ENCODE measurements around the gene MPIG6B. TPM values are rescaled to one million over a fixed set of nuclear protein-coding genes. Genes with fewer than 3 reads are reported as not detected.
A peak's percentile ranks its signal among the peaks of the same experiment; 100 is the strongest.

The MPIG6B gene
- total and polyA plus RNA-seq, 2 donors (not counting 1 experiment from before 2014, with no cell fraction given) = not detected

DNA sequence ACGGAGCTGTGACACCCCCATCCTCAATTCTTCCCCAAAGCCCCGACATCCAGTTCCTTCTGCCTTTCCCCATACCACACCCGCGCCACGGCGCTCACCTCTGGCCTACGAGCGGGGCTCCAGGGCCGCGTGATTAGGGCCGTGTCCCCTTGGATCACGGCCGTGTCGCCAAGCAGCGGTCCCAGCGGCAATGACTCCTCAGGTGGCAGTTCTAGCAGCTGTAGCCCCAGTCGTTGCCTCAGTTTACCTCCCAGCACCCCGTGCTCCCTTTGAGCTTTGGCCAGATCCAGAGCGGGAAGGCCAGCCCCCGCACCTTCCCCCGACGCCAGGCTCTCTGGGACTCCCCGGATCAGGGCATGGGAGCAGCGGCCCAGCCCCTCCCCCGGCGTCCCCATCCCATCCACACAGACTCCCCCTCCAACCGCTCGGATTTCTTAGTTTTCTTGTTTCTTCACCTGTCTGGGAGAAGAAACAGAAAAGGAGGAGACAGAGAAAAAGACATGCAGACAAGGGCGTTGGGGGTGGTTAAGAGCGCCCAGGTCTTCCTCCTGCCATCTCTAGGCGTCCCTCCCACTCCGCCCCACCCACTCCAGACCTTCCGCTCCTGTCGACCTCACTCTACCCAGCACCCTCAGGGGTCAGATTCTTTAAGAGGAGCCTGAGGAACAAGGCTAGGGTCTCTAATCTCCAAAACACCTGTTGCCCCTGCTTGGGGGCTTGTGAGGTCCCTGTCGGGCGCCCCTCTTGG lies 5.8 kb downstream of the MPIG6B start, which contains the start of gene DDAH2:
TSS of gene DDAH2 (minus strand) at position 533 of the 748 bp plus-strand sequence. CDS start at position 395, 138 bp downstream.
- no peak for DNase-seq (ENCODE audit: low read depth in 2 of 2)
- peaks cover 32% of the 10 kb centered on the region for H3K36me3 ChIP-seq (ENCODE audit: control insufficient read depth, insufficient read depth, low read length)
- peak within 1 kb of the TSS; percentile 68 to 96 (median 82) for H3K4me3 ChIP-seq (replicated peaks in 1 of 4; ENCODE audit: control extremely low read depth in 1 of 4, insufficient read depth in 1 of 4, low read depth in 3 of 4, low read length in 4 of 4)
- H3K79me2 ChIP-seq (ENCODE audit: control insufficient read depth, insufficient read depth, low read length) = peaks cover 21% of the 10 kb centered on the region
- H2AFZ ChIP-seq (ENCODE audit: low read length) = peak within 1 kb of the TSS; percentile 72
- H3K27me3 ChIP-seq (ENCODE audit: control insufficient read depth, insufficient read depth, low read length) = no peaks in the 10 kb centered on the region
- no peaks in the 10 kb centered on the region for H4K20me1 ChIP-seq (ENCODE audit: control insufficient read depth, extremely low read depth, insufficient read depth, low read length)
- no peaks in the 10 kb centered on the region for H3K9me3 ChIP-seq (ENCODE audit: control insufficient read depth, insufficient read depth, low read depth, low read length)
- H3K4me2 ChIP-seq (ENCODE audit: extremely low read depth, insufficient read depth, low read length) = peak within 1 kb of the TSS; percentile 99
- peak within 1 kb of the TSS; percentile 61 for H3K9ac ChIP-seq (ENCODE audit: insufficient read depth, low read length)
- peaks cover 15% of the 10 kb centered on the region for H3K4me1 ChIP-seq (ENCODE audit: control insufficient read depth, extremely low read depth, insufficient read depth, low read length)
- TF ChIP-seq EZH2 (IDR thresholded peaks at IDR 0.05; ENCODE audit: low read length, missing control alignments) (no peak), CTCF (conservative IDR thresholded peaks at IDR 0.05 in 1 of 2, IDR thresholded peaks at IDR 0.05 in 1 of 2; ENCODE audit: low read depth in 1 of 2, low read length in 2 of 2) (peak in 1 of 2 donors; percentile 33)
- H3K27ac ChIP-seq (ENCODE audit: insufficient read depth, low read length) = peak within 1 kb of the TSS; percentile 76

- Histone ChIP-seq H3K27ac (ENCODE audit: insufficient read depth, low read length) (peak overlapping the region; percentile 76), H3K27me3 (ENCODE audit: control insufficient read depth, insufficient read depth, low read length) (no peaks in the 10 kb centered on the region), H3K36me3 (ENCODE audit: control insufficient read depth, insufficient read depth, low read length) (peaks cover 34% of the 10 kb centered on the region), H3K9me3 (ENCODE audit: control insufficient read depth, insufficient read depth, low read depth, low read length) (no peaks in the 10 kb centered on the region), H3K4me2 (ENCODE audit: extremely low read depth, insufficient read depth, low read length) (peak overlapping the region; percentile 99), H2AFZ (ENCODE audit: low read length) (peak overlapping the region; percentile 72), H3K79me2 (ENCODE audit: control insufficient read depth, insufficient read depth, low read length) (peaks cover 27% of the 10 kb centered on the region), H4K20me1 (ENCODE audit: control insufficient read depth, extremely low read depth, insufficient read depth, low read length) (no peaks in the 10 kb centered on the region), H3K4me1 (ENCODE audit: control insufficient read depth, extremely low read depth, insufficient read depth, low read length) (peaks cover 19% of the 10 kb centered on the region), H3K4me3 (replicated peaks in 1 of 4; ENCODE audit: control extremely low read depth in 1 of 4, insufficient read depth in 1 of 4, low read depth in 3 of 4, low read length in 4 of 4) (peak overlapping the region; percentile 68 to 96 (median 82)), H3K9ac (ENCODE audit: insufficient read depth, low read length) (peak overlapping the region; percentile 61)
- no peak for TF ChIP-seq EZH2 (IDR thresholded peaks at IDR 0.05; ENCODE audit: low read length, missing control alignments)
- TF ChIP-seq CTCF (conservative IDR thresholded peaks at IDR 0.05 in 1 of 2, IDR thresholded peaks at IDR 0.05 in 1 of 2; ENCODE audit: low read depth in 1 of 2, low read length in 2 of 2) = peak in 1 of 2 donors; percentile 29
- peak; percentile 83 to 91 for DNase-seq (ENCODE audit: low read depth in 2 of 2)
These were observed 6.4 kb downstream of the MPIG6B start for GRCh38 chr6:31729515-31729978.

DNA sequence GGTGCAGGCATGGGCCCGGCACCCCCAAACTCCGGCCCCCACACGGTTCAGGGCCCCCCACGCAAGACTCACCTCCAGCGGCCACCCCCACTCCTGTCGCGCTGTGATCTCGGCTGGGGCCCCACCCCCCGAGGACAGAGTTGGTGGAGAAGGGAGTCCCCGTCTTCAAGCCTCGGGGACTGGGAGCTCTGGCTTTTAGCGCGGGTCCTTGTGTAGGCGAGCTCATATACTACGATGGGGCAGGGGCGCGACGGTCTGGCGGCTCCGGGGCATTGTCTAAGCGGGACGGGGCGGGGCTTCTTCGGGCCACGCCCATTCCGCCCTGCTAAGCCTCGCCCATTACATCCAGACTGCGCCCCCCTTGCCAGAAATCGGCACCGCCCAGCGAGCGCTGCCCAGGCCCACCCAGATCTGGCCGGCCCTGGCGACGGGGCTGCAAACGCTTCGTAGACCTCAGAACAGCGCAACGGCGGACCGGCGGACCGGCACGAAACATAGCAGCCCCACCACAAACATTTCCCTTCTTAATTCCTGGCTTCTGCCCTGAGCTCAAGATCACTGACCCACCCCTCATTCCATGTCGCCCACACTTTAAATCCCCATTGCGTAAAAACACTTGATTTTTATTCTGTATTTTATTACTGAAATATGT lies 6.9 kb downstream of the MPIG6B start:
- H3K4me3 ChIP-seq (replicated peaks in 1 of 4; ENCODE audit: control extremely low read depth in 1 of 4, insufficient read depth in 1 of 4, low read depth in 3 of 4, low read length in 4 of 4) = peak overlapping the region; percentile 68 to 96 (median 82)
- H3K9ac ChIP-seq (ENCODE audit: insufficient read depth, low read length) = peak overlapping the region; percentile 61
- peaks cover 19% of the 10 kb centered on the region for H3K4me1 ChIP-seq (ENCODE audit: control insufficient read depth, extremely low read depth, insufficient read depth, low read length)
- peak overlapping the region; percentile 76 for H3K27ac ChIP-seq (ENCODE audit: insufficient read depth, low read length)
- TF ChIP-seq CTCF (conservative IDR thresholded peaks at IDR 0.05 in 1 of 2, IDR thresholded peaks at IDR 0.05 in 1 of 2; ENCODE audit: low read depth in 1 of 2, low read length in 2 of 2) (no peak), EZH2 (IDR thresholded peaks at IDR 0.05; ENCODE audit: low read length, missing control alignments) (no peak)
- peak; percentile 89 to 91 for DNase-seq (ENCODE audit: low read depth in 2 of 2)
- no peaks in the 10 kb centered on the region for H3K27me3 ChIP-seq (ENCODE audit: control insufficient read depth, insufficient read depth, low read length)
- H2AFZ ChIP-seq (ENCODE audit: low read length) = no peak overlapping the region
- H3K4me2 ChIP-seq (ENCODE audit: extremely low read depth, insufficient read depth, low read length) = peak overlapping the region; percentile 99
- peaks cover 34% of the 10 kb centered on the region for H3K36me3 ChIP-seq (ENCODE audit: control insufficient read depth, insufficient read depth, low read length)
- no peaks in the 10 kb centered on the region for H4K20me1 ChIP-seq (ENCODE audit: control insufficient read depth, extremely low read depth, insufficient read depth, low read length)
- no peaks in the 10 kb centered on the region for H3K9me3 ChIP-seq (ENCODE audit: control insufficient read depth, insufficient read depth, low read depth, low read length)
- peaks cover 32% of the 10 kb centered on the region for H3K79me2 ChIP-seq (ENCODE audit: control insufficient read depth, insufficient read depth, low read length)
